Epithelial cell of proximal tubule (primary cell): Measurements from ENCODE around the gene HSD17B1. TPM values are rescaled to one million over a fixed set of nuclear protein-coding genes. Genes with fewer than 3 reads are reported as not detected.
A peak's percentile ranks its signal among the peaks of the same experiment; 100 is the strongest.

Source experiments
- DNase-seq: peaks from one replicate; pipeline ENCODE4 v3.0.0-alpha.2; 2011; ENCODE audit warnings: low read depth
- H3K4me3 ChIP-seq: 2 replicates; pipeline ENCODE4 v1.5.1; 2011; ENCODE audit warnings: low read depth, mild to moderate bottlenecking, low read length
- total RNA-seq: library from RNA; depleted of rRNA; stranded (reverse); fragments of >200 nt; gene quantifications from 2 replicates; pipeline ENCODE4 v1.2.3, GENCODE V29; 2015
- TF ChIP-seq, protein P1 (sequence below): conservative IDR thresholded peaks from 2 replicates; pipeline ENCODE4 v1.5.1; 2012; ENCODE audit warnings: low read depth, mild to moderate bottlenecking, low read length

HSD17B1 gene
- total RNA-seq, 1 donor from 2014 or later, result 0.75 TPM

DNA sequence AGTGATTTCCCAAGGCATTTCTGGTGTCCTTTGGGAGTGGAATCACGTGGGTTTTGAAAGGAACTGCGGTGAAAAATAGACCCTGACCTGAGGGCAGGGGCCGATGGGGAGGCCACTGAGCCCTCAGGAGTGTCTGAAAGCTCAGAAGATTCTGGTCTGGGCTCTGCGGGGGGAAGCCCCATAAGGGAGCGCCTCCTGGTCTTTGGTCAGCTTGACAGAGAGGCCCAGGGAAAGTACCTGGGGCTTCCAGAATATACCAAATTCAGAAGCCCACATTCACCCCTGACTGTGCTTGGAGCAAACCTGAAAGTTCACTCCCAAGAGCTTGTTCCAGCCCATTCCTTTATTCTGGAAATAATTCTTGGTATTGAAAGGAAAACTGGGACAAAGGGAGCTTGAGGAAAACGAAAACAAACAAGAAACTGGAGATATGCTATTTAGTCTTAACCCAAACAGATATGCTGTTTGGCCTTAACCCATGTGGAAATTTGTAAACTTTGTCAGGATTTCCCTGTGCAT lies 39.9 kb upstream of the HSD17B1 start:
- no peak overlapping the region for H3K4me3 ChIP-seq
- DNase-seq, result no peak
- TF ChIP-seq, protein P1, sequence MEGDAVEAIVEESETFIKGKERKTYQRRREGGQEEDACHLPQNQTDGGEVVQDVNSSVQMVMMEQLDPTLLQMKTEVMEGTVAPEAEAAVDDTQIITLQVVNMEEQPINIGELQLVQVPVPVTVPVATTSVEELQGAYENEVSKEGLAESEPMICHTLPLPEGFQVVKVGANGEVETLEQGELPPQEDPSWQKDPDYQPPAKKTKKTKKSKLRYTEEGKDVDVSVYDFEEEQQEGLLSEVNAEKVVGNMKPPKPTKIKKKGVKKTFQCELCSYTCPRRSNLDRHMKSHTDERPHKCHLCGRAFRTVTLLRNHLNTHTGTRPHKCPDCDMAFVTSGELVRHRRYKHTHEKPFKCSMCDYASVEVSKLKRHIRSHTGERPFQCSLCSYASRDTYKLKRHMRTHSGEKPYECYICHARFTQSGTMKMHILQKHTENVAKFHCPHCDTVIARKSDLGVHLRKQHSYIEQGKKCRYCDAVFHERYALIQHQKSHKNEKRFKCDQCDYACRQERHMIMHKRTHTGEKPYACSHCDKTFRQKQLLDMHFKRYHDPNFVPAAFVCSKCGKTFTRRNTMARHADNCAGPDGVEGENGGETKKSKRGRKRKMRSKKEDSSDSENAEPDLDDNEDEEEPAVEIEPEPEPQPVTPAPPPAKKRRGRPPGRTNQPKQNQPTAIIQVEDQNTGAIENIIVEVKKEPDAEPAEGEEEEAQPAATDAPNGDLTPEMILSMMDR, result no peak

DNA sequence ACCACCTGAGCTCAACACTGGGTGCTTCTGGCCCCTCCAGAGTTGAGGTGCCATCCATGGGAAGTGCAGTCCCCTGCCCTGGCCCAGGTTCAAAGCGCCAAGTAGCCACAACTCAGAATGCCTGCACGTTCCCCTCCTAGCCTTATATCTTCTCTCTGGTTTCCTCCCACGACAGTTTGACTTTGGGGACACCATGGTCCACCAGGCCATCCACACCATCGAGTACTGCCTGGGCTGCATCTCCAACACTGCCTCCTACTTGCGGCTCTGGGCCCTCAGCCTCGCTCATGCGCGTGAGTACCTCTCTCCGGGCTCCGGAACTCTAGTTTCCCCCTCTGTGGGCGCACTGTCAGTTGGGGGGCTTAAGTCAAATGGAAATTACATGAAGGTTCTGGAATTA lies 39.0 kb upstream of the HSD17B1 start:
- no peak for DNase-seq
- H3K4me3 ChIP-seq, result no peak overlapping the region
- TF ChIP-seq, protein P1, result no peak

DNA sequence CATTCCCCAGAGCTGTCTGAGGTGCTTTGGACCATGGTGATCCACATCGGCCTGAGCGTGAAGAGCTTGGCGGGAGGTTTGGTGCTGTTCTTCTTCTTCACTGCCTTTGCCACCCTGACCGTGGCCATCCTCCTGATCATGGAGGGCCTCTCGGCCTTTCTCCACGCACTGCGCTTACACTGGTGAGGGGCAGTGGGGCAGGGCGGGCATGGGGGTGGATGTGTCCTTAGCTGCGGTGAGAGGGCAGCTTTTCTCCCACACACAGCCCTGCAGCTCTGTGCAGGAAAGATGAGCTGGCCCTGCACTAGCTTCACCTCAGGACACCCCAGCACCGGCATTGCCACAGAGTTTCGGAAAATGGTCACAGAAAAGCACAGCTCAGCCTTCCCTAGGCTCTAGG lies 38.4 kb upstream of the HSD17B1 start:
- H3K4me3 ChIP-seq, result no peak overlapping the region
- DNase-seq, result no peak
- TF ChIP-seq, protein P1, result no peak

DNA sequence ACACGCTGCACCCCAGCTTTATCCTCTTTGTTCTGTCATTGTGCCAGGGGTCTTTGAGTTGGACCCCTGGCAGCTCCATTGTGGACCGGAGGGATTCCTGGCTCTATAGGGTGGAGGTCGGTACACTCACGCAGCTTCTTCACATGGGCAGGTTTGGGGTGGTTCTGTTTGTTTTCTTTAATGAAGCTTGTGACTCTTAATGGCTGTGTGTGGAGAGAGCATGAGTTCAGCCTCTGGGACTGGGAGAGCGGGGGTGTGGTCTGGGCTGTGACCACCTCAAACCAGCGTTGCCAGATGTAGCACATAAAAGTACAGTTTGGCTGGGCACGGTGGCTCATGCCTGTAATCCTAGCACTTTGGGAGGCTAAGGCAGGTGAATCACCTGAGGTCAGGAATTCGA lies 37.9 kb upstream of the HSD17B1 start:
- no peak for DNase-seq
- no peak overlapping the region for H3K4me3 ChIP-seq
- TF ChIP-seq, protein P1, result no peak

- TF ChIP-seq, protein P1, result peak; percentile 94
- no peak overlapping the region for H3K4me3 ChIP-seq
- DNase-seq, result no peak
These were observed 35.2 kb upstream of the HSD17B1 start for GRCh38 chr17:42517516-42517915.

DNA sequence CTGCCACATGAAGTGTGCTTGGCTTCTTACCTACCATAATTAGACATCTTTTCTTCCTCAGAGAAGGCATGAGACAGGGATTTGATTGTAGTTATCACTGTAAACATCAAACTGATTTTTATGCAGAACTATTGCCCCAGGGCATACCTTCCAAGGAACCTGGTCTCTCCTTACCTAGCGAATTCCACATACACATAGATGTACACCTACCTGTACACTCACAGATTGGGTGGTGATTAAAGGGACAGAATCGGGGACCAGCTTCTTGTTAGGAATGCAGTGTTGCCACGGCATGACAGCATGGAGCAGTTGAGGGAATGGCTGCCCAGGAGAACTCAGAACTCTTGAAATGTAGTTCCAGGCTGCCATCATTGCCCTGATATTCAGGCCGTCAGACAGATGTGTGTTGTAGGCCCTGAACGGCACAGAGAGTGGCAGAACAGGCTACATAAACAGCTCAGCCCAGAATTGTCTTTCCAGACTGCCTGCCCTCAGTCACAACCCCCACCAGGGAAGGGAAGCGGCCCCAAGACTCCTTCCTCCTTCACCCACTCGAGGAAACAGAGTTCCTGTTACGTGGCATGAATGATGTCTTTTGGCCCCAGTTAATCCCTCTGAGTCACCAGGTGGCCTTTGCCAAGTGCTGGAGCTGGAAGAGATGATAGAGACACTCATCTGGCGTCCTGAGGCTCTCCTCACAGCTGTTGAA lies 34.5 kb upstream of the HSD17B1 start:
- DNase-seq, result peak; percentile 73
- H3K4me3 ChIP-seq, result no peak overlapping the region
- TF ChIP-seq, protein P1, result no peak

GRCh38 chr17:42518755-42519545 lies 33.8 kb upstream of the HSD17B1 start:
- DNase-seq, result no peak
- TF ChIP-seq, protein P1, result no peak

More at GRCh38 chr17:42518755-42519545, 33.8 kb upstream of the HSD17B1 start:
- H3K4me3 ChIP-seq, result no peak overlapping the region
